ENCODE results near the gene STK11.

- TF ChIP-seq, protein P1, sequence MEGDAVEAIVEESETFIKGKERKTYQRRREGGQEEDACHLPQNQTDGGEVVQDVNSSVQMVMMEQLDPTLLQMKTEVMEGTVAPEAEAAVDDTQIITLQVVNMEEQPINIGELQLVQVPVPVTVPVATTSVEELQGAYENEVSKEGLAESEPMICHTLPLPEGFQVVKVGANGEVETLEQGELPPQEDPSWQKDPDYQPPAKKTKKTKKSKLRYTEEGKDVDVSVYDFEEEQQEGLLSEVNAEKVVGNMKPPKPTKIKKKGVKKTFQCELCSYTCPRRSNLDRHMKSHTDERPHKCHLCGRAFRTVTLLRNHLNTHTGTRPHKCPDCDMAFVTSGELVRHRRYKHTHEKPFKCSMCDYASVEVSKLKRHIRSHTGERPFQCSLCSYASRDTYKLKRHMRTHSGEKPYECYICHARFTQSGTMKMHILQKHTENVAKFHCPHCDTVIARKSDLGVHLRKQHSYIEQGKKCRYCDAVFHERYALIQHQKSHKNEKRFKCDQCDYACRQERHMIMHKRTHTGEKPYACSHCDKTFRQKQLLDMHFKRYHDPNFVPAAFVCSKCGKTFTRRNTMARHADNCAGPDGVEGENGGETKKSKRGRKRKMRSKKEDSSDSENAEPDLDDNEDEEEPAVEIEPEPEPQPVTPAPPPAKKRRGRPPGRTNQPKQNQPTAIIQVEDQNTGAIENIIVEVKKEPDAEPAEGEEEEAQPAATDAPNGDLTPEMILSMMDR (IDR thresholded peaks at IDR 0.05): no peak
- TF ChIP-seq JUND (IDR thresholded peaks at IDR 0.05) (no peak), RAD21 (IDR thresholded peaks at IDR 0.05; ENCODE audit: low read length) (no peak), TCF12 (IDR thresholded peaks at IDR 0.05) (no peak), RCOR1 (IDR thresholded peaks at IDR 0.05; ENCODE audit: low read length) (no peak), EZH2phosphoT487 (IDR thresholded peaks at IDR 0.05; ENCODE audit: borderline replicate concordance, low read depth) (no peak), MAX (IDR thresholded peaks at IDR 0.05; ENCODE audit: low read depth) (no peak), FOXM1 (IDR thresholded peaks at IDR 0.05; ENCODE audit: low read depth) (no peak), EP300 (IDR thresholded peaks at IDR 0.05; ENCODE audit: borderline replicate concordance in 1 of 2, low read depth in 1 of 2, low read length in 1 of 2) (no peak), SIN3A (IDR thresholded peaks at IDR 0.05; ENCODE audit: borderline replicate concordance, low read depth, low read length) (no peak), TAF1 (IDR thresholded peaks at IDR 0.05; ENCODE audit: borderline replicate concordance, low read depth, low read length) (no peak), SMC3 (IDR thresholded peaks at IDR 0.05; ENCODE audit: low read depth, low read length) (no peak)
Measured at GRCh38 chr19:1226522-1227303, 21.1 kb downstream of the STK11 start.

Measured in SK-N-SH (cell line).